HG03571 (cell line): ENCODE measurements around the gene CCKAR.

Experiments
- ATAC-seq: cut with Tn5 transposase; IDR thresholded peaks from one replicate; pipeline ENCODE4 v1.9.1; 2021; ENCODE audit not compliant: unreplicated experiment

The CCKAR gene

DNA sequence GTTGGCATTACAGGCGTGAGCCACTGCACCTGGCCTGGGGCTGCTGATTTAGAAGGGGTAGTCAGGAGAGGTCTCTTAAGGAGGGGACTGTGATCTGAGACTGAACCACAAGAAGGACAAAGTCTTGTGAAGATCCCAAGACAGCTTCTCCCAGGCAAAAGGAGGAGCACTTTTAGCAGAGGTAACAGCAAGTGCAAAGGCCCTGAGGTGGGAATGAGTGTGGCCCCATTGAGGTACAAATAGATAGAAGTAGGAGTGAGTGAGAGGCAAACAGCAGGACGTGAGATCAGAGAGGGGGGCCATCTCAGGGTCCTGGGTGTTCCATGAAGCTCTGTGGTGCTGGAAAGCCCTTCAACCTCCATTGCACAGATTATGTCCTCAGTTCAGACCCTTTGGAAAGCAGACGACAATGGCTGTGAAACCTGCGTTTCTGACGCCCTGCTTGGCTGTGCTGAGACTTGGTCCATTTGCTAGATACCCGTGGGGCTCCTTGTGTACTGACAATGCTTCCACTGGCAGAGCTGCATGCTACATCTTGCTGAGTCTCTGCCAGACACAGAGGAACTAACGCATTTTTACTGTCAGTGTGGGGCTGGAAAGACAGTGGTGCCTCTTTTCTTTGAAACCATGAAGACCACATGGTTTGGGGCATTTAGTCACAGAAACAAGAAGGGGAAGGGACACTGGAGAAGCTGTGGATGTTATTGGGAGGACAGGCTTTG, 1.3 kb upstream of the CCKAR start:
- ATAC-seq = no peak

DNA sequence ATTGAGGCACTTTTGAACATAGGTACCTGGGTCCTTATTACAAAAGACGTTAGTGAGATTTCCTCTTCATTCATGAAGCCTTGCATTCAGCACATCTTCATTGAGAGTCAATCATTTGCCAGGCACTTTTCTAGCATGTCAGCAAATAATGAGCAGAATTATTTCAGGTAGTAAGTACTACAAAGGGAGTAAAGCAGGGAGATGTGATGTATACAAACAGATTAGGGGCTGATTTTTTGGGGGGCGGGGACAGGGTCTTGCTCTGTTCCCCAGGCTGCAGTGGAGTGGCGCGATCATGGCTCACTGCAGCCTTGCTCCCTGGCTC, 638 bp upstream of the CCKAR start:
- ATAC-seq = no peak

- ATAC-seq = no peak
Observed at GRCh38 chr4:26489101-26489985, 941 bp downstream of the CCKAR start.

- no peak for ATAC-seq
Observed at GRCh38 chr4:26485684-26486083, 4.6 kb downstream of the CCKAR start.

DNA sequence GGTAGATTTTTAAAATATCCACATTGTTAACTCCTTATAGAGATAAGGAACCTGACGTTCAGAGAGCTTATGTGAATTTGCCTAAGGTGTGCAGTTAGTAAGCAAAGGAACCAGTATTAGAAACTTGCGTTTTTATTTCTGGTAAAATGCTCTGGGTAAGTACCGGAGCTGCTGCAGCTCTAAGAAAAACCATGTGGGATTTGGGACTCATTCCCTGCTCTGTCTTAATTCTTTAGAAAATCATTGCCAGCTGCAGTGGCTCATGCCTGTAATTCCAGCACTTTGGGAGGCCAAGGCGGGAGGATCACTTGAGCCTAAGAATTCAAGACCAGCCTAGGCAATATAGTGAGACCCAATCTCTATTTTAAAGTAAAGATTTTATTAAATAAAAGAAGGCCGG, 5.8 kb downstream of the CCKAR start:
- ATAC-seq = no peak

DNA sequence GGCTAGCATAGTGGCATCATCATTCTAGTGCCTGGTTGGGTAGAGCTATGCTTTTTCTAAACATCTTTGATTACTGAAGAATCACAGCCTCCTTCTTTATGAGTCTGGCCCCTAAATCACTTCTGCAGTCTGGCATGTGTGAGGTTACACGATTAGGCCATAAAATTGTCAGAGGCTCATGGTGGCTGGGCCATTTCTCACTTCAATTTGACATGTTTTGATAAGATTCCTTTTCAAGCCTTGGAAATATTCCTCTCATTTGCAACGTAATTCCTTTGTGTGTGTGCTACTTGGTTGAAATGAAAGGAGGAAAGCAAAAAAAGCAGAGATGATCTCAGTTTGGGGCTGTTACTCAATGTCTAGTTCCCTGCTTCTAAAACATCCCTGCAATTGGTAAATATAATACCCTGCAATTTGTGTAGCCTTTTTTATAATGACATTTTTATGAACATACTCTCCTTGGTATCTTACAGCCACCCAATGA, 6.2 kb downstream of the CCKAR start:
- no peak for ATAC-seq

DNA sequence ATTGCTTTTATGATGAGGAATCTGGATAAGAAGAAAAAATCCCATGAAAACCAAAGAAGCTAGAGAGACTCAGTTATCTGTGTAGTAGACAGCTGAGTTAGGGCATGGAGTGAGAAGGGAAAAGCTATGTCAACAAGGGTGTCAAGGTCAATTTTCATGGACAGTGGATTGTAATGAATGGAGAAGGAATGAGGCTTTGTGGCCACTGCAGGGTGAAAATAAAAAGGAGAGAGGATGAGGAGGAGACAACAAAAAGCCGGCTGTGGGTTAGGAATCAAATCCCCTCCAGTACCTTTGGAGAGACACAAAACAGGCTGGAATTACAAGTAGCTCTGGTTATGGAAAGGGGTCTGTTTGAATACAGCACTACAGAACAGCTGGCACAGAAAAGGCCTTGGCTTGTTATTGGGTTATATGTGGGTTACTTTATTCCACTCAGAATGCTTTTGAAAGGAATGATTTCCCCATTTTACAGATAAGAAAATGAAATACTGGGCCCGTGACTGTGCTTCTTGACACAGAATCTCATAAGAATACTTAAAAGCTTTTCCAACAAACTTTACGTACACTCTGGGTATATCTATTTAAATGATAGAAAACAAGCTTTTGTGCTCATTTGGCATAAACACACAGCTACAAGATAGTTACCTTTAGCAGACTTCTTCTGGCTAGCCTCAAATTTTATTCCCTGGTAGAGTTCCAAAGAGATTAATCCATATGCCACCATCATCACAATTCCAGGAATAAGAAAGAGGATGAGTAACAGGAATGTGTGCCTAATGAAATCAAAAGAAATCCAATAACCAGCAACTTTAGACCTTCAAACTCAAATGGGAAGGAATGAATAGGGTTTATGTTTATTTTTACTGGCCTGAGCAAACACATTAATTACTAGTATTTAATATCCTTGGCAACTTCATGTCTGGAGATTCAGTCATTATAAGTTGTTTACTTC, 7.5 kb downstream of the CCKAR start:
- no peak for ATAC-seq

DNA sequence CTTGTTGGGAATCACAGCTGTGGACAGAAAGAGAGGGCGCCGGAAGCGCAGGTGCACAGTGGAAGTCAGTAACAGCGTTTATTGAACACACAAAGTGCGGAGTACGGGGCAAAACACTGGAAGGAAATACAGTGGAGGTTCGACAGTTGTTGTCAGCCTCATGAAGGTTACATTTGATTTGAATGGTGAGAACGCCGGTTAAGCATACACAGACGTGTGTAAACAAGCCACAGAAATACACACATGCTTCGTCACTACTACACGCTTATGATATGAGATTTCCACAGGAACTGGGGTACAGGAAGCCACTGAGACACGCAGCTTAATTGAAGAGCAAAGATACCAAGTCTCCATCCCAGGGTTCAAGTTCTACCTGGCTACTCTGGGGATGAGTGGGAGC, 12.0 kb downstream of the CCKAR start:
- no peak for ATAC-seq

DNA sequence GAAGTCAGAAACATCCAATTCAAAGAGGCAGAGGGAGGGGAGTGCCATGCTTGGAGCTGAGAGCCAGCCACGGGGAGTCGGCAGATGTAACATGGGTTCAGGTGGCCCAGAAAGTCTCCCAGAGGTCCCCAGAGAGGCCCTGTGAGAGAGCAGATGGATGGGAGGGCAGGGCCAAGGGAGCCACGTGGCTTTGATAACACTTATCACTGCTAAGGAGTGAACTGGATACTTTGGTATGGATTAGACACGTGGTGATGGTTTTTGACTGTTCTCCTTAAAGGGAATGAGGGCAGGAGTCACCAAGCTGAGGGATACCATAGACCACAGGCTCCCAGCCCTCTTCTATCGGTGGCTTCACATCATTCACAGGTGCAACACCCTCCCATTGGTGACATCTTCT, 13.7 kb downstream of the CCKAR start:
- no peak for ATAC-seq

- no peak for ATAC-seq
Observed at GRCh38 chr4:26475716-26476115, 14.6 kb downstream of the CCKAR start.

DNA sequence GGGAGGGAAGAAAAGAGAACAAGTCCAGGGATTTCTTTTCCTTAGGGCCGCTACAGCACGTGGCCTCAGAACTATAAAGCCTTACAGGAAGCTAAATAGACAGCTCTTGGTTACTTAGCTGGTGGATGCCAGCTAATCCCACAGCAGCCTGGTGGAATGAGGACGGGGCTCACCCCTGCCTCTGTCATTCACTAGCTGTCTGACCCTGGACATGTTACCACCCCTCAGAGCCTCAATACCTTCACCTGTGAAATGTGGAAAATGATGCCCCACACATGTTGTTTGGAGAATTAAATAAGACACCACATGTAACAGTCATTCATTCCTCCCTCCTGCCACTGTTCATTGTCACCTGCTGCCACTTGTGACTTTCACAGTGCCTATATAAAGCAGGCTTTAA, 15.7 kb downstream of the CCKAR start:
- ATAC-seq = no peak

DNA sequence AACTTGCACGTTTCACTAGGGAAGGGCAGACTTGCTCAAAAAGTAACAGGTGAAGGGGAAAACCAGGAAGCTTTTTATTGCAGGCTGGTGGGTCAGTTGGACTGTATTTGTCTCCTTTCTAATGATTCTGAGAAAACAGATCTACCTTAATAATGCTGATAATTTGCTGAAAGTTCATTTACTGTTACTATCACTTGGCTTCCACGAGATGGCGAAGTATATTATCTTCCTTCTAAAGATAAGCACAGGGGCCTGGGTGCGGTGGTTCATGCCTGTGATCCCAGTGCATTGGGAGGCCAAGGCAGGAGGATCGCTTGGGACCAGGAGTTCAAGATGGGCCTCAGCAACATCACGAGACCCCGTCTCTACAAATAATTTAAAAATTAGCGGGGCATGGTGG, 16.4 kb downstream of the CCKAR start:
- ATAC-seq = no peak

GRCh38 chr4:26471890-26472289, 18.4 kb downstream of the CCKAR start:
- ATAC-seq = no peak

DNA sequence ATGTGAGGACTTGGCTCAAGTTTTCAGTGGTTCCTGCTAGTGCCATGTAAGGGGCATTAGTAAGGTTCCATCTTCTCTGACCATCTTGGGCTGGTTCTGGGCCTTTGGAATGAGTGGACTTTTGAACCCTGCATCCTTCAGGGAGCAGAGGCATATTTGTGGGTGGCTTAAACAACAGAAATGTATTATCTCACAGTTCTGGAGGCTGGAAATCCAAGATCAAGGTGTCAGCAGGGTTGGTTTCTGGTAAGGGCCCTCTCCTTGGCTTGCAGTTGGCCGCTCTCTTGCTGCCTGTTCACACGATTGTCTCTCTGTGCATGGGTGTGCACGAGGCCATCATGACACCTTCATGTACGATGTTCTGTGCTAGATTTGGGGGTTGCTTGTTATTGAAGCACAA, 21.3 kb downstream of the CCKAR start:
- ATAC-seq = no peak

- ATAC-seq = no peak
Observed at GRCh38 chr4:26468283-26468949, 21.9 kb downstream of the CCKAR start.

DNA sequence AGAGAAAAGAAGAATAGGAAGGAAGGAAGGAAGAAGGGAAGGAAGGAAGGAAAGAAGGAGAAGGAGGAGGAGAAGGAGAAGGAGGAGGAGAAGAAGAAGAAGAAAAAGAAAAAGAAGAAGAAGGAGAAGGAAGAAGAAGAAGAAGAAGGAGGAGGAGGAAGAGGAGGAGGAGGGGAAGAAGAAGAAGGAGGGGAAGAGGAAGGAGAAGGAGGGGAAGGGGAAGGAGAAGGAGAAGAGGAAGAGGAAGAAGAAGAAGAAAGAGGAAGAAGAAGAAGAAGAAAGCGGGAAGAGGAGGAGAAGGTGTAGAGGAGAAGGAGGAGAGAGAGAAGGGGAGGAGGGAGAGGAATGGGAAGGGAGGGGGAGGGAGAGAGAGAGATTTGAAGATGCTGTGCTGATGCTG, 22.6 kb downstream of the CCKAR start:
- ATAC-seq = no peak

- no peak for ATAC-seq
Observed at GRCh38 chr4:26466578-26467270, 23.6 kb downstream of the CCKAR start.

DNA sequence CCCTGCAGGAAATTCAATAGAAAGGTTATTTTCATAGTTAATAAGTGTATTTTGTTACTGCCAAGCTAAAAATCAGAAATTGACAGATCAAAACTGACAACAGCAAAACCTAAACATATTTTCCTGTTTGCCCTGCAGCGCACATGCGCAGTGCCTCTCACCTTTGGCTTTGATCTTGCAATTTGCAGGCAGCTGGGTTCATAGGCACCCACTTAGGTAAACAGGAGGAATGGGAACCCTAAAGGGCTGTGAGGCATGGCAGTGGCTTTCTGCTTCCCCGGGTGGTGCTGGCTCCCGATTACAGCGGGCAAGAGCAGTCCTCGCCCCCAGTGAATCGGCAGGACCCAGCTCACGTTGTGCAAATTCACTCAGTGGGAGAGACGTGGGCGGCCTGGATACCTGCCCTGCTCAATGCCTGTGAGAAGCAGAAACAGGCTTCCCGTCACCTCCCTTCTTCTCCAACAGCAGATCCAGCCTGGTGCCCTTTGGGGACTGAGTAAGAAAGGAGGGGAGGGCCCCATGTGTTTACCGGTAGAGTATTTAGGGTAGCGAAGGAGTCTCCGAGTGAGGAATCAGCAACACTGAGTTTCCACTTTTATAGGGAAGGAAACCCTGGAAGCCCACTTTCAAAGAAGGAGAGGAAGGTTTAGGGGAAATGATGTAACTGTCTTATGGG, 25.7 kb downstream of the CCKAR start:
- ATAC-seq = no peak

GRCh38 chr4:26463386-26463785, 26.9 kb downstream of the CCKAR start:
- no peak for ATAC-seq

- no peak for ATAC-seq
Observed at GRCh38 chr4:26462874-26463273, 27.4 kb downstream of the CCKAR start.
